Measurements from ENCODE around the gene PRKCE.
"Not testable (repeated sequence)": the region's sequence is repeated elsewhere in the genome, so short reads cannot be mapped to it uniquely, and the experiment has no call there.

PRKCE gene

GRCh38 chr2:45696708-45697107, 45.2 kb downstream of the PRKCE start:
- DNase-seq, result no peak

- no peak for DNase-seq
Observed at GRCh38 chr2:45697190-45697589, 45.7 kb downstream of the PRKCE start.

GRCh38 chr2:45698554-45698953, 47.1 kb downstream of the PRKCE start:
- DNase-seq, result no peak

GRCh38 chr2:45699032-45699658, 47.7 kb downstream of the PRKCE start:
- peak in 2 of 56 donors; percentile 8 to 32 for DNase-seq

- DNase-seq, result no peak
Observed at GRCh38 chr2:45700407-45701013, 49.0 kb downstream of the PRKCE start.

- DNase-seq, result no peak
Observed at GRCh38 chr2:45705233-45705632, 53.8 kb downstream of the PRKCE start.

GRCh38 chr2:45706033-45706432, 54.6 kb downstream of the PRKCE start:
- DNase-seq, result no peak

- no peak for DNase-seq
Observed at GRCh38 chr2:45707006-45707405, 55.5 kb downstream of the PRKCE start.

- DNase-seq, result peak in 6 of 56 donors; percentile 3 to 22 (median 12)
Observed at GRCh38 chr2:45707661-45708060, 56.2 kb downstream of the PRKCE start.

- no peak for DNase-seq
Observed at GRCh38 chr2:45708501-45708900, 57.0 kb downstream of the PRKCE start.

GRCh38 chr2:45709137-45709536, 57.7 kb downstream of the PRKCE start:
- no peak for DNase-seq

- DNase-seq, result no peak
Observed at GRCh38 chr2:45710468-45710867, 59.0 kb downstream of the PRKCE start.

- no peak for DNase-seq
Observed at GRCh38 chr2:45711224-45711623, 59.7 kb downstream of the PRKCE start.

GRCh38 chr2:45712570-45712969, 61.1 kb downstream of the PRKCE start:
- no peak for DNase-seq

- no peak for DNase-seq
Observed at GRCh38 chr2:45713136-45713535, 61.7 kb downstream of the PRKCE start.

- DNase-seq, result no peak
Observed at GRCh38 chr2:45713591-45713990, 62.1 kb downstream of the PRKCE start.

GRCh38 chr2:45714679-45715078, 63.2 kb downstream of the PRKCE start:
- no peak for DNase-seq

GRCh38 chr2:45715601-45716379, 64.3 kb downstream of the PRKCE start:
- no peak for DNase-seq

GRCh38 chr2:45716432-45716831, 65.0 kb downstream of the PRKCE start:
- DNase-seq, result not testable (repeated sequence)

GRCh38 chr2:45716915-45717314, 65.4 kb downstream of the PRKCE start:
- no peak for DNase-seq

- no peak for DNase-seq
Observed at GRCh38 chr2:45720210-45720609, 68.7 kb downstream of the PRKCE start.

- no peak for DNase-seq
Observed at GRCh38 chr2:45721150-45721549, 69.7 kb downstream of the PRKCE start.

- DNase-seq, result no peak
Observed at GRCh38 chr2:45722477-45722876, 71.0 kb downstream of the PRKCE start.
